Measurements from ENCODE around the gene CDIP1. TPM values are rescaled to one million over a fixed set of nuclear protein-coding genes. Genes with fewer than 3 reads are reported as not detected.

The CDIP1 gene
- total and polyA plus RNA-seq, 2 experiments from 2014 or later: 39.2 to 57.6 TPM

- TF ChIP-seq EZH2 (IDR thresholded peaks at IDR 0.05; ENCODE audit: low read depth, unreplicated experiment): no peak
- TF ChIP-seq JUNB (IDR thresholded peaks at IDR 0.05; ENCODE audit: unreplicated experiment): no peak
- no peak for TF ChIP-seq POLR2AphosphoS5 (IDR thresholded peaks at IDR 0.05; ENCODE audit: low read depth)
- TF ChIP-seq CTCF (conservative IDR thresholded peaks at IDR 0.05; ENCODE audit: low read depth in 2 of 2): no peak
- TF ChIP-seq ZNF331 (CRISPR knock-in tag; IDR thresholded peaks at IDR 0.05; ENCODE audit: low read depth): no peak
- TF ChIP-seq STAT1 (IDR thresholded peaks at IDR 0.05; ENCODE audit: unreplicated experiment): no peak
- TF ChIP-seq NANOG (IDR thresholded peaks at IDR 0.05; ENCODE audit: borderline replicate concordance): no peak
- TF ChIP-seq ZNF114 (CRISPR knock-in tag; IDR thresholded peaks at IDR 0.05): no peak
Observed at GRCh38 chr16:4570086-4570485, 31.5 kb upstream of the CDIP1 start (continued).

- no peaks in the 10 kb centered on the region for H4K20me1 ChIP-seq (replicated peaks; ENCODE audit: insufficient read depth)
- peaks cover 5% of the 10 kb centered on the region for H3K27me3 Mint-ChIP-seq (ENCODE audit: insufficient read depth, low read depth, poor library complexity)
- H3K27ac Mint-ChIP-seq: no peak overlapping the region
- H3K27ac ChIP-seq (ENCODE audit: low read depth): no peak overlapping the region
- H3K36me3 Mint-ChIP-seq (ENCODE audit: low read depth): peaks cover under 1% of the 10 kb centered on the region; the same call in 1 of the 3 replicates
- 0 out of 2 replicates have a peak, but pooled peaks cover 5% of the 10 kb centered on the region for H3F3A ChIP-seq (replicated peaks; ENCODE audit: low read depth)
- H3K4me3 Mint-ChIP-seq: no peak overlapping the region
- no peak for ATAC-seq
- no peak for DNase-seq (ENCODE audit: low spot score)
- TF ChIP-seq CTCF (conservative IDR thresholded peaks at IDR 0.05; ENCODE audit: low read depth in 2 of 2) (no peak), STAT1 (IDR thresholded peaks at IDR 0.05; ENCODE audit: unreplicated experiment) (no peak), POLR2AphosphoS5 (IDR thresholded peaks at IDR 0.05; ENCODE audit: low read depth) (no peak), NANOG (IDR thresholded peaks at IDR 0.05; ENCODE audit: borderline replicate concordance) (no peak), ZNF114 (CRISPR knock-in tag; IDR thresholded peaks at IDR 0.05) (no peak), JUNB (IDR thresholded peaks at IDR 0.05; ENCODE audit: unreplicated experiment) (no peak), REST (IDR thresholded peaks at IDR 0.05; ENCODE audit: unreplicated experiment) (no peak)
- no peak overlapping the region for H3K4me2 ChIP-seq
- peaks cover 8% of the 10 kb centered on the region; the same call in 2 of the 3 replicates for H3K9me3 Mint-ChIP-seq
- no peak overlapping the region for H2AFZ ChIP-seq
- H3K4me1 Mint-ChIP-seq: peaks cover 26% of the 10 kb centered on the region
- no peaks in the 10 kb centered on the region for H3K36me3 ChIP-seq (ENCODE audit: insufficient read depth)
- no peaks in the 10 kb centered on the region for H3K9me2 ChIP-seq (ENCODE audit: insufficient read depth)
- peaks cover 29% of the 10 kb centered on the region for H3K4me1 ChIP-seq (ENCODE audit: insufficient read depth)
- H3K79me2 ChIP-seq (replicated peaks; ENCODE audit: insufficient read depth): no peaks in the 10 kb centered on the region
- H3K27me3 ChIP-seq (ENCODE audit: insufficient read depth): no peaks in the 10 kb centered on the region
- no peak overlapping the region for H3K4me3 ChIP-seq
Observed at GRCh38 chr16:4566144-4566543, 27.6 kb upstream of the CDIP1 start.
